ENCODE data around the gene MAN1C1.
"Not testable (repeated sequence)": the region's sequence is repeated elsewhere in the genome, so short reads cannot be mapped to it uniquely, and the experiment has no call there.

MAN1C1 gene

GRCh38 chr1:25683731-25684130 lies 67.1 kb downstream of the MAN1C1 start:
- peak; percentile 39 for DNase-seq

GRCh38 chr1:25684216-25684965 lies 67.8 kb downstream of the MAN1C1 start:
- DNase-seq, result no peak

GRCh38 chr1:25685211-25685750 lies 68.7 kb downstream of the MAN1C1 start:
- no peak for DNase-seq

- no peak for DNase-seq
Measured at GRCh38 chr1:25685938-25686665, 69.5 kb downstream of the MAN1C1 start.

GRCh38 chr1:25687221-25688017 lies 70.8 kb downstream of the MAN1C1 start:
- no peak for DNase-seq

- peak; percentile 64 for DNase-seq
Measured at GRCh38 chr1:25688390-25689119, 72.0 kb downstream of the MAN1C1 start.

GRCh38 chr1:25689686-25690381 lies 73.2 kb downstream of the MAN1C1 start:
- DNase-seq, result no peak

- DNase-seq, result no peak
Measured at GRCh38 chr1:25690396-25690956, 73.9 kb downstream of the MAN1C1 start.

- no peak for DNase-seq
Measured at GRCh38 chr1:25691211-25691610, 74.6 kb downstream of the MAN1C1 start.

GRCh38 chr1:25692560-25692959 lies 76.0 kb downstream of the MAN1C1 start:
- peak; percentile 63 for DNase-seq

- peak; percentile 56 for DNase-seq
Measured at GRCh38 chr1:25694167-25695007, 77.8 kb downstream of the MAN1C1 start.

GRCh38 chr1:25695090-25695770 lies 78.6 kb downstream of the MAN1C1 start:
- DNase-seq, result peak; percentile 63

GRCh38 chr1:25695771-25696311 lies 79.2 kb downstream of the MAN1C1 start:
- no peak for DNase-seq

GRCh38 chr1:25696643-25697042 lies 80.1 kb downstream of the MAN1C1 start:
- not testable (repeated sequence) for DNase-seq

GRCh38 chr1:25697435-25698217 lies 81.0 kb downstream of the MAN1C1 start:
- no peak for DNase-seq

- no peak for DNase-seq
Measured at GRCh38 chr1:25698252-25698651, 81.7 kb downstream of the MAN1C1 start.

GRCh38 chr1:25699059-25699458 lies 82.5 kb downstream of the MAN1C1 start:
- DNase-seq, result not testable (repeated sequence)

- DNase-seq, result peak; percentile 75
Measured at GRCh38 chr1:25699500-25700143, 83.0 kb downstream of the MAN1C1 start.
